HepG2 (cell line): Measurements from ENCODE around the gene TPI1. TPM values are rescaled to one million over a fixed set of nuclear protein-coding genes. Genes with fewer than 3 reads are reported as not detected.

Experiments
- ARID2 ChIP-seq: sonication (generic); formaldehyde crosslinking; IDR thresholded peaks from 2 replicates; pipeline ENCODE4 v1.8.1; 2022; ENCODE audit warnings: mild to moderate bottlenecking, missing genetic modification reagents, borderline replicate concordance
- ATF7-NPFF ChIP-seq: sonication (generic); formaldehyde crosslinking; IDR thresholded peaks from 2 replicates; pipeline ENCODE4 v1.8.1; 2023; ENCODE audit warnings: mild to moderate bottlenecking, low read depth, missing genetic modification reagents, moderate library complexity
- BHLHE40 ChIP-seq: IDR thresholded peaks from 2 replicates; pipeline ENCODE4 v1.6.1; 2011; ENCODE audit warnings: low read length, improper control_type of control experiment
- ETV5 ChIP-seq: IDR thresholded peaks from 2 replicates; pipeline ENCODE4 v1.6.1; 2018; ENCODE audit warnings: missing biosample characterization, missing genetic modification reagents, inconsistent platforms, borderline replicate concordance
- FOXA3 ChIP-seq: IDR thresholded peaks from 2 replicates; pipeline ENCODE4 v1.6.1; 2016; ENCODE audit warnings: missing genetic modification reagents, missing compliant biosample characterization
- KLF15 ChIP-seq: sonication (generic); formaldehyde crosslinking; IDR thresholded peaks from 2 replicates; pipeline ENCODE4 v1.8.1; 2023; ENCODE audit warnings: borderline replicate concordance, mild to moderate bottlenecking, inconsistent platforms, missing genetic modification reagents, mixed read lengths
- MXI1 ChIP-seq: IDR thresholded peaks from 3 replicates; pipeline ENCODE4 v1.6.1; 2012; ENCODE audit warnings: low read depth, low read length, inconsistent platforms, borderline replicate concordance
- MZF1 ChIP-seq: sonication (generic); formaldehyde crosslinking; IDR thresholded peaks from 2 replicates; pipeline ENCODE4 v1.8.1; 2023; ENCODE audit warnings: mild to moderate bottlenecking, missing genetic modification reagents, borderline replicate concordance
- NCOA5 ChIP-seq: sonication (generic); formaldehyde crosslinking; IDR thresholded peaks from 2 replicates; pipeline ENCODE4 v1.4.0; 2020; ENCODE audit warnings: missing genetic modification reagents
- PHF20 ChIP-seq: sonication (generic); formaldehyde crosslinking; IDR thresholded peaks from 2 replicates; pipeline ENCODE4 v1.5.0; 2020; ENCODE audit warnings: mild to moderate bottlenecking, missing genetic modification reagents
- PLRG1 ChIP-seq: fragments of 450-650 bp; conservative IDR thresholded peaks from 2 replicates; pipeline ENCODE4 v1.6.1; 2016
- SIN3B ChIP-seq: fragments of 150-350 bp; IDR thresholded peaks from 2 replicates; pipeline ENCODE4 v1.6.1; 2014; ENCODE audit warnings: low read length
- ZBTB1 ChIP-seq: sonication (generic); formaldehyde crosslinking; IDR thresholded peaks from 2 replicates; pipeline ENCODE4 v1.4.0; 2020; ENCODE audit warnings: missing genetic modification reagents, borderline replicate concordance
- ZFP36 ChIP-seq: fragments of 150-350 bp; IDR thresholded peaks from 2 replicates; pipeline ENCODE4 v1.6.1; 2018; ENCODE audit warnings: borderline replicate concordance, low read length, low read depth; ENCODE audit not compliant: partially characterized antibody
- ZNF605 ChIP-seq: sonication (generic); formaldehyde crosslinking; IDR thresholded peaks from 2 replicates; pipeline ENCODE4 v1.8.0; 2022; ENCODE audit warnings: mild to moderate bottlenecking, missing genetic modification reagents
- polyA plus RNA-seq, 8 experiments: library from polyadenylated mRNA; depleted of rRNA in 3 of 8; stranded (reverse) in 7 of 8; unstranded in 1 of 8; fragments of >200 nt; fragmentation: Illumina TruSeq in 4 of 8; extraction: Trizol in 4 of 8; gene quantifications; 2 replicates each; pipeline versions ENCODE4 v1.2.1 to v1.2.3, GENCODE V29; 2011 to 2016; ENCODE audit warnings: low read depth in 4 of 8, missing spikeins in 1 of 8, mixed read lengths in 1 of 8; ENCODE audit not compliant: insufficient read depth in 1 of 8
- total RNA-seq, 5 experiments: library from RNA; depleted of rRNA; stranded (reverse); fragments of >200 nt; fragmentation: Illumina TruSeq; extraction: Trizol; gene quantifications; 2 replicates each; pipeline ENCODE4 v1.2.3, GENCODE V29; 2016; ENCODE audit warnings: low read depth in 1 of 5
- TF ChIP-seq, protein P1 (sequence below): sonication (generic); formaldehyde crosslinking; IDR thresholded peaks from 2 replicates; pipeline ENCODE4 v1.5.1; 2020; ENCODE audit warnings: mild to moderate bottlenecking, missing genetic modification reagents
- TF ChIP-seq, protein P2 (sequence below): sonication (generic); formaldehyde crosslinking; IDR thresholded peaks from 2 replicates; pipeline ENCODE4 v1.4.0; 2020; ENCODE audit warnings: mild to moderate bottlenecking, missing genetic modification reagents
- TF ChIP-seq, protein P3 (sequence below): sonication (generic); IDR thresholded peaks from 2 replicates; pipeline ENCODE4 v1.6.1; 2016; ENCODE audit warnings: low read depth, borderline replicate concordance
- TF ChIP-seq, protein P4 (sequence below): sonication (generic); formaldehyde crosslinking; IDR thresholded peaks from 2 replicates; pipeline ENCODE4 v1.4.0; 2020; ENCODE audit warnings: missing genetic modification reagents
- TF ChIP-seq, protein P5 (sequence below): sonication (generic); formaldehyde crosslinking; IDR thresholded peaks from 2 replicates; pipeline ENCODE4 v1.5.1; 2020; ENCODE audit warnings: mild to moderate bottlenecking, missing genetic modification reagents, moderate library complexity

Gene TPI1
- total and polyA plus RNA-seq, 2 of the 13 experiments (the other 11 are each of a cell fraction or from before 2014, with no cell fraction given): 945 to 2,535 TPM

DNA sequence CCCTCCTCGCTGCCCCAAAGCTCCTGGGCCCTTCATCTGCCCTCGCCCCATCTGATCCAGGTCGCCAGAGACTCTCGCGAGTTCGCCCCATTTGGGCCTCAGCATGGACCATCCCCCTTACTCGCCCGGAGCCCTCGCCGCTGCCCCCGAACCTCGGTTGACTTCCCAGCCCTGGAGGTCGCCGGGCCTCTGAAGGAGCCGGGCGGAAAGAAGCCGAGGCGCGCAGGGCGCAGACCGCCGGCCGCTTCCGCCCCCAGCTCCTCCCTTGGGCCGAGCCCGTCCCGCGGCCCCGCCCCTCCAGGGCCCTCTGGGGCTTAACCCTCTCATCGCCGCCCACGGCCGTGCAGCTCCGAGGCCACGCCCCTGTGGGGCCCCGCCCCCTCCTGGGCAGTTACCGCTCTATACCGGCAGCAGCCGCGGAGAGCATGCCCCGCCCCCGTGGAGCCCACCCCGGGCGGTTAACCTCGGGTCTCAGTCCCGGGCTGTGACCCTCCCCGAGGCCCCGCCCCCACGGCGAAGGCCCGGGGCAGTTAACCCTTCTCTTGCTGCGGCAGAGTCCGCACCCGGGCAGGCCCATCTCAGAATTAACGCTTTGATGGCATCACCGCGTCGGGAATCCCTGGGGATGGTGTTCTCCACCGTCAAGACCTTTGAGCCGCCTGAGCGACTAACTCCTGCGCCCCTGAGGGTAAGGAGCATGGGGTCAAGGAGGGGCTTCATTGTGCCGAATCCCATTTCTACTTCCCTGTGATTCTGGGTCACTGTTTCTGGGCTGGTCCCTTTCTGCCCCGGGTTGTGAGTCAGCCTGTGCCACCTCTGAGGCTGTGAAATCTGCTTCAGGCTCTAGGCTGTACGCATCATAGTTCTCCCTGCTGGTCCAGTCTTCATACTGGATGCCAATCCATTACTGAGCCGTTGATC, 6.0 kb downstream of the TPI1 start, which contains the start of gene SPSB2 (continued):
- TF ChIP-seq, protein P1, sequence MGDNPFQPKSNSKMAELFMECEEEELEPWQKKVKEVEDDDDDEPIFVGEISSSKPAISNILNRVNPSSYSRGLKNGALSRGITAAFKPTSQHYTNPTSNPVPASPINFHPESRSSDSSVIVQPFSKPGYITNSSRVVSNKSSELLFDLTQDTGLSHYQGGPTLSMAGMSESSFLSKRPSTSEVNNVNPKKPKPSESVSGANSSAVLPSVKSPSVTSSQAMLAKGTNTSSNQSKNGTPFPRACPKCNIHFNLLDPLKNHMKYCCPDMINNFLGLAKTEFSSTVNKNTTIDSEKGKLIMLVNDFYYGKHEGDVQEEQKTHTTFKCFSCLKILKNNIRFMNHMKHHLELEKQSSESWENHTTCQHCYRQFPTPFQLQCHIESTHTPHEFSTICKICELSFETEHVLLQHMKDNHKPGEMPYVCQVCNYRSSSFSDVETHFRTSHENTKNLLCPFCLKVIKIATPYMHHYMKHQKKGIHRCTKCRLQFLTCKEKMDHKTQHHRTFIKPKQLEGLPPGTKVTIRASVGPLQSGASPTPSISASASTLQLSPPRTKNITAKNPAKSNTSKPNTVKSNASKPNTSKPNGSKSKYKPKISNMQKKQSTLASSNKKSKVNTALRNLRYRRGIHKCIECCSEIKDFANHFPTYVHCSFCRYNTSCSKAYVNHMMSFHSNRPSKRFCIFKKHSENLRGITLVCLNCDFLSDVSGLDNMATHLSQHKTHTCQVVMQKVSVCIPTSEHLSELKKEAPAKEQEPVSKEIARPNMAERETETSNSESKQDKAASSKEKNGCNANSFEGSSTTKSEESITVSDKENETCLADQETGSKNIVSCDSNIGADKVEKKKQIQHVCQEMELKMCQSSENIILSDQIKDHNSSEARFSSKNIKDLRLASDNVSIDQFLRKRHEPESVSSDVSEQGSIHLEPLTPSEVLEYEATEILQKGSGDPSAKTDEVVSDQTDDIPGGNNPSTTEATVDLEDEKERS: no peak; the same call in 1 of the 2 replicates
- peak; percentile 83; the same call in 1 of the 2 replicates for TF ChIP-seq ATF7-NPFF
- TF ChIP-seq PLRG1: no peak
- peak; percentile 49; the same call in 1 of the 2 replicates for TF ChIP-seq ZNF605 (CRISPR knock-in tag)
- peak; percentile 61 for TF ChIP-seq ETV5 (CRISPR knock-in tag)
- TF ChIP-seq ARID2: peak; percentile 47; the same call in 1 of the 2 replicates
- TF ChIP-seq KLF15 (CRISPR knock-in tag): 0 out of 2 replicates have a peak, but pooled peaks have one; percentile 1
- TF ChIP-seq PHF20 (CRISPR knock-in tag): 0 out of 2 replicates have a peak, but pooled peaks have one; percentile 37
- TF ChIP-seq ZBTB1 (CRISPR knock-in tag): no peak
- TF ChIP-seq FOXA3 (CRISPR knock-in tag): peak; percentile 34; the same call in 1 of the 2 replicates
- TF ChIP-seq NCOA5 (CRISPR knock-in tag): no peak
- TF ChIP-seq, protein P2, sequence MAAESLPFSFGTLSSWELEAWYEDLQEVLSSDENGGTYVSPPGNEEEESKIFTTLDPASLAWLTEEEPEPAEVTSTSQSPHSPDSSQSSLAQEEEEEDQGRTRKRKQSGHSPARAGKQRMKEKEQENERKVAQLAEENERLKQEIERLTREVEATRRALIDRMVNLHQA (CRISPR knock-in tag): no peak
- 0 out of 2 replicates have a peak, but pooled peaks have one; percentile 11 for TF ChIP-seq BHLHE40
- no peak for TF ChIP-seq ZFP36
- no peak; the same call in 1 of the 2 replicates for TF ChIP-seq SIN3B
- peak; percentile 73; the same call in 1 of the 2 replicates for TF ChIP-seq MZF1 (CRISPR knock-in tag)
- TF ChIP-seq, protein P3, sequence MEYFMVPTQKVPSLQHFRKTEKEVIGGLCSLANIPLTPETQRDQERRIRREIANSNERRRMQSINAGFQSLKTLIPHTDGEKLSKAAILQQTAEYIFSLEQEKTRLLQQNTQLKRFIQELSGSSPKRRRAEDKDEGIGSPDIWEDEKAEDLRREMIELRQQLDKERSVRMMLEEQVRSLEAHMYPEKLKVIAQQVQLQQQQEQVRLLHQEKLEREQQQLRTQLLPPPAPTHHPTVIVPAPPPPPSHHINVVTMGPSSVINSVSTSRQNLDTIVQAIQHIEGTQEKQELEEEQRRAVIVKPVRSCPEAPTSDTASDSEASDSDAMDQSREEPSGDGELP: 0 out of 2 replicates have a peak, but pooled peaks have one; percentile 22
- peak; percentile 86; the same call in 1 of the 3 replicates for TF ChIP-seq MXI1
- TF ChIP-seq, protein P4, sequence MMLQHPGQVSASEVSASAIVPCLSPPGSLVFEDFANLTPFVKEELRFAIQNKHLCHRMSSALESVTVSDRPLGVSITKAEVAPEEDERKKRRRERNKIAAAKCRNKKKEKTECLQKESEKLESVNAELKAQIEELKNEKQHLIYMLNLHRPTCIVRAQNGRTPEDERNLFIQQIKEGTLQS (CRISPR knock-in tag): no peak
- TF ChIP-seq, protein P5, sequence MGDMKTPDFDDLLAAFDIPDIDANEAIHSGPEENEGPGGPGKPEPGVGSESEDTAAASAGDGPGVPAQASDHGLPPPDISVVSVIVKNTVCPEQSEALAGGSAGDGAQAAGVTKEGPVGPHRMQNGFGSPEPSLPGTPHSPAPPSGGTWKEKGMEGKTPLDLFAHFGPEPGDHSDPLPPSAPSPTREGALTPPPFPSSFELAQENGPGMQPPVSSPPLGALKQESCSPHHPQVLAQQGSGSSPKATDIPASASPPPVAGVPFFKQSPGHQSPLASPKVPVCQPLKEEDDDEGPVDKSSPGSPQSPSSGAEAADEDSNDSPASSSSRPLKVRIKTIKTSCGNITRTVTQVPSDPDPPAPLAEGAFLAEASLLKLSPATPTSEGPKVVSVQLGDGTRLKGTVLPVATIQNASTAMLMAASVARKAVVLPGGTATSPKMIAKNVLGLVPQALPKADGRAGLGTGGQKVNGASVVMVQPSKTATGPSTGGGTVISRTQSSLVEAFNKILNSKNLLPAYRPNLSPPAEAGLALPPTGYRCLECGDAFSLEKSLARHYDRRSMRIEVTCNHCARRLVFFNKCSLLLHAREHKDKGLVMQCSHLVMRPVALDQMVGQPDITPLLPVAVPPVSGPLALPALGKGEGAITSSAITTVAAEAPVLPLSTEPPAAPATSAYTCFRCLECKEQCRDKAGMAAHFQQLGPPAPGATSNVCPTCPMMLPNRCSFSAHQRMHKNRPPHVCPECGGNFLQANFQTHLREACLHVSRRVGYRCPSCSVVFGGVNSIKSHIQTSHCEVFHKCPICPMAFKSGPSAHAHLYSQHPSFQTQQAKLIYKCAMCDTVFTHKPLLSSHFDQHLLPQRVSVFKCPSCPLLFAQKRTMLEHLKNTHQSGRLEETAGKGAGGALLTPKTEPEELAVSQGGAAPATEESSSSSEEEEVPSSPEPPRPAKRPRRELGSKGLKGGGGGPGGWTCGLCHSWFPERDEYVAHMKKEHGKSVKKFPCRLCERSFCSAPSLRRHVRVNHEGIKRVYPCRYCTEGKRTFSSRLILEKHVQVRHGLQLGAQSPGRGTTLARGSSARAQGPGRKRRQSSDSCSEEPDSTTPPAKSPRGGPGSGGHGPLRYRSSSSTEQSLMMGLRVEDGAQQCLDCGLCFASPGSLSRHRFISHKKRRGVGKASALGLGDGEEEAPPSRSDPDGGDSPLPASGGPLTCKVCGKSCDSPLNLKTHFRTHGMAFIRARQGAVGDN (CRISPR knock-in tag): peak; percentile 66
